CD4-positive, alpha-beta T cell treated with Interferon gamma for 1 hour (primary cell): Measurements from ENCODE around the gene KLHL29.

Source experiments
- DNase-seq: peaks from one replicate; pipeline ENCODE4 v3.0.0-alpha.2; 2020

KLHL29 gene

DNA sequence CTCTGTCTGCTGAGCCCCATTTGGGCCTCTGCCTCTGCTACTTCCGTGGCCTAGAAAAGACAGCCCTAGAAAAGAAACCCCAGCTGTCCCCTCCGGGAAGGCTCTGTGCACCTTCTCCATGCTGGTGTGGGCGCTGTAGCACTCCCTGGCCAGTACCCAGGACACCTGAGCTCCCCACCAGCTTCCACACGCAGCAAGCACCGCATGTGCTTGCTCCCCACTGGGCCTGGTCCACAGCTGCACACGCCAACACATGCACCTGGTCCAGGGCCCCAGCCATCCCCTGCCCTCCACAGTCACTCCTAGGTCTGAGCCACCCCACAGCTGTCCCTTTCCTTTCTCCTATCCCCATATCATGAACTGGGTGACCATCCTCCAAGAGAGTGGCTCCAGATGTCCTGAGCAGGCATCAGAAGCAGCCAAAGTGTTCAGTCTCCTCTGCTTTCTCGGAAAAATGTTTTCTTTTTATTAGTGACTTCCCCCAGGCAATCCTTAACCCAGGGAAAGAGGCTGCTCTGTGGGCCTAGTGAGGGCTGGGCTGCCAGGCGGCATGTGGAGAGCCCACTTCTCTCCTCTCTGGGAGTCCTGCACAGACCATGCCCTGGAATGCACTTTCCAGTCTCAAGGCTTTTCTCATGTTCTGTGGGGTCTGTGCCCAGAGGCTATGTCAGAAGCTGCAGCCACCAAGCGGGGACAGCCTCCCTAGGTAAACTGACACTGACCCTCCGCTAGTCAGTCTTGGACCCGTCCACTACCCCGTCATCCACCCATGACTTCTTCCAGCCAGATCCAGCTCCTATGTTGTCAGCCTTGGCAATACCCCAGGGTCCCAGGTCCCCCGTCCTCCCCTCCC, 133.7 kb downstream of the KLHL29 start:
- no peak for DNase-seq

DNA sequence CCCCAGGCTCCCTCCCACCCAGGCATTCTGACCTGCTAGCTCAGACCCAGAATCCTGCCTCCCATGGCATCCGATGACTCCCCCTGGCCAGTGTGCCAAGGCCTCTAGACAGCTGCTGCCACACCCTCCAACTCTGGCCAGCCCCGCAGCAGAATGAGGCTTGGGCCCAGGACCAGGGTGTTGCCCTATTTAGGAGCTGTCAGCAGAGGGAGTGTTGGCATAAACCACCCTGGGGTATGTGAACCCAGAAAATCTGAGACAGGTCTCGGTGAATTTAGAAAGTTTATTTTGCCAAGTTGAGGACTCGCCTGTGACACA, 134.3 kb downstream of the KLHL29 start:
- no peak for DNase-seq

DNA sequence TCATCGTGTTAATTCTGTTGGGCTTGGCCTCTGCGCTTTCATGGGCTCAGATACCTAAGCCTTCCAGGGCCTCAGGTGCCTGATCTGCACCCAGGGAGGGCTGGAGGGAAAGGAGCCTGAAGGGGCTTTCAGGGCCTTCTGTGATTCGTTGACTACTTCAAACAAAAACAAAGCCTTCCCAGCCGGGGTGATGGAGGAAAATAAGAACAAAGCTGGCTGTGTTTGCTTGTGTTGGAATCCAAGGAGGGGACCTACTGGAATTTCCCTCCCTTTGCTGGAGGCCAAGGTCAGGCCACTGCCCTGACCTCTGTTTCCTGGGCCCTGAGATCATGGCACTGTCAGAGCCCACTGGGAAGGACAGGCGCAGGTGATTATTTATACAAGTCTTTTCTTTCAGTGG, 135.3 kb downstream of the KLHL29 start:
- DNase-seq, result no peak

DNA sequence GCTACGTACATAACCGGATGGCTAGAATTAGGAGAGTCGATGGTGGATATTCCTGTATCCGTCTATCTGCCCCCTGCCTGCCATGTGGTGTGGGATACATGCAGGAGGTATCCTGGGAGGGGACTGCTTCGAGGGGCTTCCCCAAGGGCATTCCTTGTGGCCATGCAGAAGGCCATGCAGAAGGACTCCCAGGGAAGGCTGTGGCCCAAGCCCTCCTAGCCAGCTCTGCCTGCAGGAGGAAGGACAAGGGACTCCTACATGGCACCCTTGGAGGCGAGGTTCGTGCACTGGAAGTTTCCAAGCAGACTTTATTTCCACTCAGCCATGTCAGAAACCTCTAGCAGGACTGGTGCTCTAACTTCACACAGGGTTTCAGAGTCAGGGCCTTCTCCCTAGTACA, 136.1 kb downstream of the KLHL29 start:
- DNase-seq, result no peak

DNA sequence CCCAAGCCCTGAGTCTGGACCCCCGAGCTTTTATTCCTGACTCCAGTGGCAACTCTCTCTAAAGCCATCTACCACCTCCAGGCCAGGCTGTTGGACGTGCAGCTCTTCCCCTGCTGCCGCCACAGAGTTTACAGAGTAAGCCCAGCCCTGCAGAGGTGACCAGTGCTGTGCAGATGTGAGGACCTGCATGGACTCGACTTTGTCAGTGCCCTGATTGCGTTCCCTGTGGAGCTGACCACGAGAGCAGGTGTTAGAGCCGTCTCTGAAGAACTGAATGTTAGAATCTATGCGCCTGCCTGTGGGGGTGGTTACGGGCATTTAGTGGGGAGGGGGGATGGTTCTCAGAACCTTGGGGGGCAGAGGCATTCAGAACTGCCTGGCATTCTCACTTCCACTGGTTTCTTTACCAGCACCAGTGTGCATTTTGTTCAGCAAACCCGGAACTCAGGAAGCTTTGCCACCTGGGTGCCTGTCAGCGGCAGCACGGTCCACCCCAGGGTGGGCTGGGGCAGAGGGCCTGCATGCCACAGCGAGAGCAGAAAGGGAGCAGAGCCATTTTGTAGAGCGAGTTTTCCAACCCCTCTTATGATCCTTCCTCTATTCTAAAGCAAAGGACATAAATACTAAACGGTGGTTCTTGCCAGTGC, 137.9 kb downstream of the KLHL29 start:
- no peak for DNase-seq

DNA sequence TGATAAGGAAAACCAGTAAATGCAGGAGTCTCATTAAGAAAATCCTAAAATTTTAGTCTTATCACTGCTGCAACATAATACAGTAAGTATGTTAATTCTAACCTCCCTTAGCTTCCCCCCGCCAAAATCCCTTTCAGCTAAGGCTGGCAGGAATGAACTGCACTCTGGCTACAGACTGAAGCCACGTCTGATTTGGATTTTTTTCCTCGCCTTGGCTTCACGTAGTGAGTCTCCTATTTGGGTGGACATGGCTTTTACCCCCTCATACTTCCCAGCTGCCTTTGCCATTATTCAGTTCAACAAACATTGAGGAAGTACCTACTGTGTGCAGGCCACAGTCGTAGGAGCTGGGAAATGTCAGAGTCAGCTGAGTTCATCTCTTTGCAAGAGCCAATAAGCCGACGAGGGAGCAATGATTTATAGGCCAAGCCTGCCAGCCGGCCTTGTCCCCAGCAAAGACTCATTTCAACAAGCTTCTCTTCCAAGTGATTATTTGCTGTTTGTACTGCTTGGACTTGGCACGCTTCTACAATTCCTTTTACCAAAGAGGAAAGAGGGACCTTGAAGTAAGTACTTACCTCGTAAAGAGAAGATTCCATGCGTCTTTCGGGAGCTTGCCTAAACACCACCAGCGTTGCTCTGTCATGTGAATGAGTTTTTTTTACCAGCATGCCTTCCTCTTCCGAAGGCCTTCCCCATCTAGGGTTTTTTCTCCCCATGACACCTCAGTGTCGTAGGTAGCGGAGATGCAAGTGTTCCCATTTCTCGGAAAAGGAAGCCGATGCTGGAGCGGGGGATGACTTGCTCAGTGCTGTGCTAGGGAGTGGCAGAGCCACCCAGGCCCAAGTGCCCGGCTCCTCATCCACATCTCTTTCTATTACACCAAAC, 138.6 kb downstream of the KLHL29 start:
- DNase-seq, result no peak

DNA sequence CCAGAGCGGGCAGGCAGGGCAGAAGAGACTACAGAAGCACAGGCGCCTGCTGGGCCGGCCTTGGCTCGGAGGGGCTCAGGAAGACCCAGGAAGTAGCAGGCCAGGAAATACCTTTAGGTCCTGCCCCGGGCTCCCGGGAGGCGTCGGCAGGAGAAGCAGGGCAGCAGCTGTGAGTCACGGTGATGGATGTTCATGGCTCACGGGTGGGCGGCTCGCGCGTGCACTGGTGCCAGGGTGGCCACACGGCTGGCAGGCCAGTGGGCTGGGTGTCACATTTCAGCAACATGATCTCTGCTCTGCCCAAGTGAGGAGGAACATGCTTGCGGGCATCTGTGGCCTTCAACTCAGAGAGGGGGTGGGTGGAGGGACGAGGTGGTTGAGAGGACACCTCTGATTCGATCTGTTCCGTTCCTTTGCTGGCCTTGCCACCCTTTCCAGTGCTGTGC, 139.3 kb downstream of the KLHL29 start:
- no peak for DNase-seq

DNA sequence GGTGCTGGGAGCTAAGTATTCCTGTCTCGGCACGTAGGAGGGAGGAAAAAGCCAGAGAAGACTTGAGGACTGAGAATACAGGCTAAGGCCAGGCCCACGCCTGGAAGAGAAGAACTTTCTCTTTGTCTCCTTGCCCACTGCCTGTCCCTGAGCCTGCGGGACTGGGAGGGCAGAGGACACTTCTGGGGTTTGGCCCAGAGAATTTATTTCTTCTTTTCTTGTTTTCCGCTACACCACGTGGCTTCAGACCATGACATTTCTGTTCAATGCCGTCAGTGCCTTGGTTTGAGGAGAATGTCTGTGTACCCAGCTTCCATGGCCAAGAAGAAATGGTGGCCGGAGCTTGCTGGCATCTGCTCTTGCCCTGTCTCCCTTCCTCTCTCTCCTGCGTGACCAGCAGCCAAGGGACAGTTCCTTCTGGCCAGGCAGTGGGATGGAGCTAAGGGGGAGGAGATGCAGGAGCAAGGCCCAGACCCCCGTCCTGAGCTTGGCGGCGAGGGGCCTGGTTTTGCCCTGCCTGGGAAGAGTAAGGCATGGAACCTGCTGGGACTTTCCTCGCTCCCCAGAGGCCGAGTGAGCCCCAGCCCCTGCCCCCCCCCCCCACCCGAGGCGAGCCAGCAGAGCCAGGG, 140.3 kb downstream of the KLHL29 start:
- no peak for DNase-seq

DNA sequence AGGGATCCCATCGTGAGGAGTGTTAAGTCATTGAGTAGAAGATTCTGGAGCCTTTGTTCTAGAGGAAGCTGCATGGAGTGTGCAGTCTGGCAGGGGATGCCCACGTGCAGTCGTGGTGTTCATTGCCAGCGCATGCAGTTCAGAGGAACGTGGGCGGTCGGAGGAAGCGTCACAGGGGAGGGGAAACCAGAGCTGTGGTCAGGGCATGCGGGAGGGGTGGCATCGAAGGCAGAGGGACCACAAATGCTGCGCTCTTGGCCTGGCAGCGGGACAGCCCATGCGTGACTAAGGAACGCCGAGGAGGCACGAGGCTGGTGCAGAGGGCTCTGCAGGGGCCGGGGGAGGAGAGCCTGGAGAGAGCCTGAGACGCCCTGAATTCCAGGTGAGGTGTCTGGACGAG, 141.1 kb downstream of the KLHL29 start:
- DNase-seq, result no peak

DNA sequence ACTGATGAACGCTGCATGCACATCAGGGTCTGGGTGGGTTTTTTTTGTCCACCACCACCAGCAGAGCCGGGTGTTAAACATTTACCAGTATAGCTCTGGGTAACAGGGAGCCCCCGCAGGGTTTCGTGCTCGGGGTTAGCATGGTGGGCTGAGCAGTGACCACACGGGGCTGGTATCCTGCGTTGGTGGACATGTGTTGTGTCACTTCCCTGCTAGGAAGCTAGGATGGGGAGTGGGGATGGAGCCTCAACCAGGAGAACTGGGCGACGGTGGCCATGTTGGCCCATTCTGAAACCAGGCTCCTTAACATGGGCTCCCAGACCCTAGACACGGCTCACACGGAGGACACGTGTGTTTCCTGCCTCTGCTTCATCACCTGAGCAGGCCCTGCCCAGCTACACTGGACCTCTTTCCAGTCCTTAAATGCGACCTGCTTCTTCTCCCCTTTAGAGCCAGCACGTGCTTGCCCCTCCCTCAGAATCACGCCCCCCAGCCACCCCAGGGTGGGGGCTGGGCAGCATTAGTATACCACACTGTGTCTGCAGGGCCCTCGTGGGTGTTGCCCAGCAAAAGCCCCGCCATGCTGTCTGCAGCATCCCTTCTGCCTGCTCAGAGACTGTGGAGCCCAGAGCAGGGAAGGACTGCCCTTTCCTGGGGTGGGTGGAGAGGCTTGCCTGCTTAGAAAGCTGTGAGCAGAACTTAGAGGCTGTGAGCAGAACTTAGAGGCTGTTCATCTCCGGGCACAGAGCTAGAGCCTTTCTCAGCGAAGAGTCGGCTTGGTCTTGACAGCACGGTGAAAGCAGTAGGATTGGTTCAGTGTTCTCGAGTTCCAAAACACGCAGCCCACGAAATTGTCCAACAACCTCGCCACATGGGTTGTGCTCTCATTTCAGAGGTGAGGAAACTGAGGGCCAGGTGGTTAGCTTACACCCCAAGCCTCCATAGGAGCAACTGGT, 142.1 kb downstream of the KLHL29 start:
- DNase-seq, result no peak

DNA sequence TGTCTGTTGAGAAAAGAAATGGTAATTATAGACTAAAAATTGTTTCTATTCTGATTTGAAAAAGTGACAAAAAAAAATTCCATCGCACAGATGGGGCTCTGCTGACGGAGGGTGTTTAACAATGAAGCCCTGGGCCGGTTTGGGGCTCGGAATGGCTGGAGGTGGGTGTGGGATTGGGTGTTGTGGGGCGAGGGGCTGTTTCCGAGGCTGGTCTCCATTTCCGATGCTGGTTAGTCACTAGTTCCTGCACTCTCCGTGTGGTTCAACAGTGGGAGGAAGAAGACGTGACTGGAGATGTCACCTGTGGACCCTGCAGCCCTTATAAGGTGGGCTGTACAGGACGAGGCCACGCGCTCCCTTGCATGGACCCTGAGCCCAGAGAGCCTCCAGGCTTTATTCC, 143.2 kb downstream of the KLHL29 start:
- DNase-seq, result no peak

DNA sequence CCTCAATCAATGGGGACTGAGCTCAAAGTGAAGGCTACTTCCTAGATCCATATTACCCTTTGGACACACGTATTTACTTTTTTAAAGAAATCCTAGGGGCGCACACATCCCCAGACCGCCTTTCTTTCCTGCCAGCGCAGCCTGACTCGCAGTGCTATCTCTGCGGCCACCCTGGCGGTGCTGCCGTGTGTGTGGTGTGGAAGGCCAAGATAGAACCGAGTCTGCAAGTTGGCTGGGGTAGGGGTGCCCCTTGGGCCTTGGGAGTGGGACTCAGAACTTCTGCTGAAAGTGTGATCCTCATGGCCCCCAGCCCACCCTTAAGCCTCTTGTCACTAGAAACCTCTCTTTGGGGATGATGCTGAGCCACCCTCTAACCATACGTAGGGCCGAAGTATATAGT, 143.7 kb downstream of the KLHL29 start:
- no peak for DNase-seq

DNA sequence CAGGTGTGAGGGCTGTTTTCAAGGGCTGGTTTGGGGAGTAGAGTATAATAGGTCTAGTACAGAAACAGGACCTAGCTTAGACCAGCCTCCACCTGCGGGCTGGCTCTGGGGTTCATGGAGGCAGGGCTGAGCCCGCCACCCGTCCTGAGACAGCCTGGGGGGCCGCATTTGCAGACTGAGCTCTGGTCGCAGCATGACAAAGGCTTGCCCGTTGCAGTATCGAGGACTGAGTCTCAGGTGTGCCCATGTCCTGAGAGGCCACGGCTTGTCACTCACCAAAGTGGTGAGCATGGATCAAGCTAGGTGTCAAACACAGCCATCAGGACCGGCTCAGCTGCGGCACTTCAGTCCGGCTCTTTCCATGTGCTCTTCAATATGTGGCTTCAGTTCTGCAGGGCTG, 144.7 kb downstream of the KLHL29 start:
- DNase-seq, result no peak

DNA sequence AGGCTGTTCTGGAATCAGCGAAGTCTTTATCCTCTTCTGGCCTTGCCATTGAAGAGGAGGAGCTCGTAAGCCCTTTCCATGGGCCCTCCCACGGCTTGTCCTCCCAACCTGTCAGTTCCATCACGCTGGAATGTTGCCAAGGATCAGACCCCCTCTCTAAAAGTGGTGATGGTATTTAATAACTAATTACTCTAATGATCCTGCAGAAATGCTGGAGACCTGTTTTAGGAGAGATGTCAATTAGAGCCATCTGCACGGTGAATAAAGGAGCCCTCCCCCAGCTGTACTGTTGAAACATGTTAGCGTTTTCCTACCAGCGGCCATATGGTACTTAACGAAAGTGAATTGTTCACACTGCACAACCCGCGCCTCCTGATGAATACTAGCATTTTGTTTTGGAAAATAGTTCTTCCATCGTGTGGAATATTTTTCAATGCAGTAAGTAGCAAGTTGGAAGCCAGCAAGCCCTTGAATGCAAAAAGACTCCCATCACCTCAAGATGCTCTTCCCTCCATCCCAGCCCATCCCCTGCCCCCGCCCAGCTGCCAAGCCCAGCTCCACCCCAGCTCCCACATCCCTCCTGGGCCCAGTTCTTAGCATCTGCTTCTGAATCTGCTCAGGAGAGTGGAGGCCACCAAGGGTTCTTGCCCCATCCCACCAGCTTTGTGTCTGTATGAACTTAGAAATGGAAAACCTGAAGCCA, 145.4 kb downstream of the KLHL29 start:
- no peak for DNase-seq

DNA sequence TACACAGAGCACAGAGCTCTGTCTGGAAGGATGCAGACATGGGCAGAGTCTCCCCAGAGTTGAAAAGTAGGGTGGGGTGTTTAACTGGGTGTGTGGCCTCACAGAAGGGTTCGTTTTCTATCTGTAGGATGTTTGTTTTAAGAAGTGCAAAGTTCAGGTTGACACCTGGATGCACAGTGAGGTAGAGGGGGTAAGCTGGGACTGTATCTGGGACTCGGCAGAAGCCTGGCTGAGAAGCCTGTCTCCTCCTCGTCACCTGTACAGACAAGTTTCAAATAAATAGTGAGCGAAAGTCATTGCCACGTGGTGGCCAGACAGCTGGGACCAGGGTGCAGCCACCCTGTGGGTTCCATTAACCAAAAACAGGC, 145.9 kb downstream of the KLHL29 start:
- no peak for DNase-seq

DNA sequence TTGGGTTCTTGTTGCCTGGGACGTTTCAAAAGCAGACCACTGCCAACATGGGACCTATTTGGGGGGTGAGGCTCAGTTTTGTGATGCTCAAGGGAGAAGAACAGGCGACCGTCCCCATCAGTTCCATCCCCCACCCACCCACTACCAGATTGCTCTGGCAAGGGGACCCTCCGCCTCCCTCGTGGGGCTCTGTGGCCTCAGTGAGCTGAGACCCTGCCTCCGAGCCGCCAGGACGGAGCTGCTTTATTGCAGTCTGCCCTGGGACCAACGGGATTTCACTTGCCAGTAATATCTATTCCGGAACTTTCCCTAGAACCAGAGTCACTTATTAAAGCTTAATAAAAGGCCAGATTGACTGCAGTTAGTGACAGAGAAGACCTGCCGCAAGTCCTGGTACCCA, 146.3 kb downstream of the KLHL29 start:
- no peak for DNase-seq

DNA sequence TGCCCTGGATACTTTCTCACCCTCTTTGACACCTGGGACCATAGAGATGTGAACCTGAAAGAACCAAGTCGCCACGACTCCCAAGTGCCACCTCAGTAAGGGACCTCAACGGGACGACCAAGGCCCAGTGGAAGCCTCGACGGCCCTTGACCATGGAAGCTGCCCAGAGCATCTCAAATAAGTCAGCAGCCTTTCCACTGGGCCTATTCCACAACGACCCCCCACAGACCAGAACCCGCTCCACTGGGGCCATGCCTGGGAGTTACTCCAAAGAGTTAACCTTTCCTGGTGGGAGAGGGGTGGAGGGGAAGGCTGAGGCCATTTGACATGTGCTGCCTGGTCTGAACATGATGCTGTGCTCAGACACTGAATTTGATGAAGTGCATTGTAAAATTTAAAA, 146.9 kb downstream of the KLHL29 start:
- DNase-seq, result no peak

DNA sequence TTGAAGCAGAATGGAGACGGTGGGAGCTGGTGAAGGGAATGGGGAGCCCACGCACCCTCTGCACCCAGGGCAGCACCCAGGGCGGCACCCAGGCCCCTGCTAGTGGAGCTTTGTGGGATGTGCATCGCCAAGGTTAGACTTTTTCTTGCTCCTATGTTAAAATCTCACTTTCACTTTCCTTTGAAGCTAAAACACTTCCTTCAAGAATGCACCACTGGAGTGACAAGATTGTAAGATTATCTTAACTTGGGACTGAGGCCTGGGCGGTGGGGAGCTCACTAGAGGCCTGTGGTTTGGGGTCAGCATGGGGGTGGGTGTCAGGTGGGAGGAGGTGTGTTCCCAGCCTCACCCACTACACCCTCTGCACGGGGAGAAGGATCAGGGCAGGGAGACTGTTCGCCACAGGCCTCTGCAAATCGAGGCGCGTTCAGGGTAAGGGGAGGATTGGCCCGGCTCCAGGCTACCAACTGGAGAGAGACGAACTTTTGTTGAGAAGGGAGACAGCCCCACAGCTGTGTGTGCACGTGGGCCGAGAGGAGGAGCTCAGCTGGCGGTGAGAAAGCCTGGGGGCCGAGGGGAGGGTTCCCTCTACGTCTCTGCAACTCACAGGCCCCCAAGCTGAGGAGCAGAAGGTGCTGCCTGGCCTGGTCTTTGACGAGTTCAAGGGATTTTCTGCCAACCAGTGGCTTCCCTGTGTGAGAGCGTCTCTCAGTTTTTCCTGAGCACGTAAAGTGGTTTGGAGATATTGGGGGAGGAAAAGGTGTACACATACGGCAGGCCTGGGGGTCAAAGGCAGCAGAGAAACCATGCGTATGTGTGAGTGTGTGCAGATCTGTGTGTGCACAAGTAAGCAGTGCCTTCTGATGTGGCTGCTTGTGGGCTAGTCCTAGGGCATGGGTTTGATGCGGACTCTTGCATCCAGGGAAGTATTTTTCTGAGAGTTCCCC, 147.7 kb downstream of the KLHL29 start:
- DNase-seq, result peak; percentile 9

DNA sequence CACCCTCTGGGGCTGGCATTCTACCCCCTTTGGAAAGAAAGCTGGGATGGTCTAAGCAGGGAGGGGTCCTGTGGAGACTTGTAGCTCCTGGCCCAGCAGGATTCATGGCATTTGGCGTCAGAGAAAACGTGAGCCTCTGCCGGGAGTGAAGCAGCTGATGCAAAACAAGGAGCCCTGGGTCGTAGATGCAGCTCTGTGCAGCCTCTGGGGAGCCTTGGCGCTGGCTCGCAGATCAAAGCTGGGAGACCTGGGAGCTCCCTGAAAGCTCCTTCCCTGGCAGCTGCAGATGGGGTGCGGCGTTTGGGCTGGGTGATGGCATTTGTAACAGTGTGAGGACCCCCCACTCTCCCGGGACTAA, 148.3 kb downstream of the KLHL29 start:
- DNase-seq, result no peak

DNA sequence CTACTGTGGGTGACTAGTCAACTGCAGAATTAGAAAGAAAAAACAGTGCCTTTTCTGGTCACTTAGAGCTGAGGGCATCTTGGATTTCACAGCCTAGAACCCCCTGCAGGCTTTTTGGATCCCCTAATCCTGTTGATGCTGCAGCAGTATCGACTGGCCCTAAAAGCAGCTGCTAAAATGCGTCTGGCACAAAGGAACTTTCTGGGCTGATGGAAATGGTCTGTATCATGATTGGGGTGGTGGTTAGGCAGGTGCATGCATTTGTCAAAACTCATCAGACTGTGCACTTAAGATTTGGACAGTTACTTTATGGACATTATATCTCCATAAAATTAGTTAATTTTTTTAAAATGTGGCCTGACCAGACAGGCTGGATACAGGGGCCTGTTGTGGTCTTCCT, 149.8 kb downstream of the KLHL29 start:
- DNase-seq, result no peak
